ENCODE results near the gene BACH2.
"Not testable (repeated sequence)": the region's sequence is repeated elsewhere in the genome, so short reads cannot be mapped to it uniquely, and the experiment has no call there.

The BACH2 gene

GRCh38 chr6:90298459-90299053 lies 1.9 kb upstream of the BACH2 start:
- no peak for DNase-seq

GRCh38 chr6:90297867-90298381 lies 1.3 kb upstream of the BACH2 start:
- DNase-seq: no peak

- DNase-seq: no peak
Observed at GRCh38 chr6:90297115-90297866, 648 bp upstream of the BACH2 start.

GRCh38 chr6:90295854-90296340 lies 746 bp downstream of the BACH2 start:
- DNase-seq: no peak

- no peak for DNase-seq
Observed at GRCh38 chr6:90294989-90295853, 1.4 kb downstream of the BACH2 start.

GRCh38 chr6:90294614-90294988 lies 2.0 kb downstream of the BACH2 start:
- no peak for DNase-seq

- no peak for DNase-seq
Observed at GRCh38 chr6:90294008-90294511, 2.6 kb downstream of the BACH2 start.

GRCh38 chr6:90293319-90293953 lies 3.2 kb downstream of the BACH2 start:
- DNase-seq: no peak

GRCh38 chr6:90291565-90291964 lies 5.1 kb downstream of the BACH2 start:
- no peak for DNase-seq

GRCh38 chr6:90290811-90291420 lies 5.7 kb downstream of the BACH2 start:
- no peak for DNase-seq

GRCh38 chr6:90289902-90290301 lies 6.7 kb downstream of the BACH2 start:
- no peak for DNase-seq

- DNase-seq: no peak
Observed at GRCh38 chr6:90288404-90288803, 8.2 kb downstream of the BACH2 start.

GRCh38 chr6:90286884-90287488 lies 9.7 kb downstream of the BACH2 start:
- DNase-seq: no peak

- DNase-seq: no peak
Observed at GRCh38 chr6:90285611-90286381, 10.8 kb downstream of the BACH2 start.

- DNase-seq: no peak
Observed at GRCh38 chr6:90285042-90285481, 11.6 kb downstream of the BACH2 start.

GRCh38 chr6:90284236-90285041 lies 12.2 kb downstream of the BACH2 start:
- no peak for DNase-seq

- not testable (repeated sequence) for DNase-seq
Observed at GRCh38 chr6:90282265-90282664, 14.4 kb downstream of the BACH2 start.

- DNase-seq: no peak
Observed at GRCh38 chr6:90278129-90278528, 18.5 kb downstream of the BACH2 start.

GRCh38 chr6:90277302-90278011 lies 19.2 kb downstream of the BACH2 start:
- no peak for DNase-seq
